ENCODE measurements around the gene TH.

DNA sequence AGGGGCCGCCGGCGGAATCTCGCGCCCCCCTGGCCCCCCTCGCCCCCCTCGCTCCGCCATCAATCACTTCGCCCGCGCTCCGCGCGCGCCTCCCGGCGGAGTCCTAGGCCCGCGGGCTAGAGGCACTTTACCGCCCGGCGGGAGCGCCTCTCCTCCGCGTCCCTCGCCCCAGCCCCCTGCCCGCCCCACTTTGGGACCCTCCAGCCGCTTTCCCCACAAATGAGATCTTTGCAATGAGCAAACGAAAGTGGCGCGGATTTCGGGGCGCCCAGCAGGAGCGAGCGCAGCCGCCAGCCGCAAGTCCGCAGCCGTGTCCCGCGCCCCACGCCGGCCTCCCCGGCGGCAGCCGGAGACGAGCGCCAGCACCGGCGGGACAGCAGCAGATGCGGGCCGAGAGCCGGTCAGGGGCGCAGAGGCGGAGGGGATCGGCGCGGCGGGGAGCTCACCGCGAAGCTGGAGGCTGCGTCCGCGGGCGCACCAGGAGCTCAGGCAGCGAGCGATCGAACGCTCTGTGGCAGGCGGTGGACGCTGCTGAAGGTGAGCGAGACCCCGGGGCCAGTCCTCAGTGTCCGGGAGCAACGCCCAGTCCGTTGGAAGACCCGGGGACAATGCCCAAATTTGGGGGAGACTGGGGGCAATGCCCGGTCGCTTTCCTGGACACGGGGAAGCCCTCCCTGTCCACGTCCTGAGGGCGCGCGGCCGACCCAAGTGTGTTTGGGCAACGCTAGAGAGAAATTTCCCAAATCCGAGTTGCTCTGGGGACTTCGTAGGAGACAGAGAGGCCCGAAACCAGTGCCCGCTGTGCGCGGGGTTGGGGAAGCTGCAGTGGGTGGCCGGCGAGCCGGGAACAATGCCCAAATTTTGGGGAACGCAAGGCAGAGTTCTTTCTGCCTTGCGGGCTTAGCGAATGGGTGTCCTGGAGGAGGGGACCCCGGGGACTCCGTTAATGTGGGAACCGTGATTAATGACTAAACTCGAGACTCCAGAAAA lies 30.9 kb downstream of the TH start:
- TF ChIP-seq POLR2A (IDR thresholded peaks at IDR 0.05) (no peak), POLR2AphosphoS5 (IDR thresholded peaks at IDR 0.05) (no peak)
- TF ChIP-seq, protein P1, sequence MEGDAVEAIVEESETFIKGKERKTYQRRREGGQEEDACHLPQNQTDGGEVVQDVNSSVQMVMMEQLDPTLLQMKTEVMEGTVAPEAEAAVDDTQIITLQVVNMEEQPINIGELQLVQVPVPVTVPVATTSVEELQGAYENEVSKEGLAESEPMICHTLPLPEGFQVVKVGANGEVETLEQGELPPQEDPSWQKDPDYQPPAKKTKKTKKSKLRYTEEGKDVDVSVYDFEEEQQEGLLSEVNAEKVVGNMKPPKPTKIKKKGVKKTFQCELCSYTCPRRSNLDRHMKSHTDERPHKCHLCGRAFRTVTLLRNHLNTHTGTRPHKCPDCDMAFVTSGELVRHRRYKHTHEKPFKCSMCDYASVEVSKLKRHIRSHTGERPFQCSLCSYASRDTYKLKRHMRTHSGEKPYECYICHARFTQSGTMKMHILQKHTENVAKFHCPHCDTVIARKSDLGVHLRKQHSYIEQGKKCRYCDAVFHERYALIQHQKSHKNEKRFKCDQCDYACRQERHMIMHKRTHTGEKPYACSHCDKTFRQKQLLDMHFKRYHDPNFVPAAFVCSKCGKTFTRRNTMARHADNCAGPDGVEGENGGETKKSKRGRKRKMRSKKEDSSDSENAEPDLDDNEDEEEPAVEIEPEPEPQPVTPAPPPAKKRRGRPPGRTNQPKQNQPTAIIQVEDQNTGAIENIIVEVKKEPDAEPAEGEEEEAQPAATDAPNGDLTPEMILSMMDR (IDR thresholded peaks at IDR 0.05 in 8 of 11, conservative IDR thresholded peaks at IDR 0.05 in 3 of 11): no peak

Measured in spleen (tissue), 7 donors.